GM21825 (cell line): ENCODE measurements around the gene ZNF358.

ENCODE experiments used
- ATAC-seq: cut with Tn5 transposase; IDR thresholded peaks from one replicate; pipeline ENCODE4 v1.9.1; 2021; ENCODE audit warnings: mild to moderate bottlenecking, moderate library complexity; ENCODE audit not compliant: unreplicated experiment

ZNF358 gene

GRCh38 chr19:7554990-7555864 lies 39.3 kb downstream of the ZNF358 start:
- ATAC-seq = no peak

DNA sequence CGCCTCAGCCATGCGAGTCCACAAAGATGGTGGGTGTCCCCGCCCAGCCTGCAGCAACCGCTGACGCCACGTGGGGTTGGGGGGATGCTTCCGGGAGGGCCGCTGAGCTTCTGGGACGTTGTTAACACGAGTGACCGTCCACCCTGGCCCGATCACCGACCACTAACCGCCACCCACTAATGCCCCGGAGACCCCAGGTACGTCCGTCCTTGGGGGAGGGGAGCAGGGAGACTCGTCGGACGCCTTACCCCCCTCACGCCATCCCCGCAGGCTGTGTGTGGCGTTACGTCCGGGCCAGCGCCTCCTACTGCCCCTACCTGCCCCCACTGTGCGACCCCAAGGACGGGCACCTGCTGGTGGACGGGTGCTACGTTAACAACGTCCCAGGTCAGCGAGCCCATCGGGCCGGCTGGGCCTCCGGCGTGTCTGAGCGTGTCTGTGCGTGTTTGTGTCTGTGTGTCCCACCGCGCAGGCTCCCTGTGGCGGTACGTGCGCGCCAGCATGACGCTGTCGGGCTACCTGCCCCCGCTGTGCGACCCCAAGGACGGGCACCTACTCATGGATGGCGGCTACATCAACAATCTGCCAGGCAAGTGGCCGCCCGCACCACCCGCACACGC lies 40.9 kb downstream of the ZNF358 start:
- no peak for ATAC-seq

GRCh38 chr19:7558667-7559066 lies 42.8 kb downstream of the ZNF358 start:
- ATAC-seq = no peak

DNA sequence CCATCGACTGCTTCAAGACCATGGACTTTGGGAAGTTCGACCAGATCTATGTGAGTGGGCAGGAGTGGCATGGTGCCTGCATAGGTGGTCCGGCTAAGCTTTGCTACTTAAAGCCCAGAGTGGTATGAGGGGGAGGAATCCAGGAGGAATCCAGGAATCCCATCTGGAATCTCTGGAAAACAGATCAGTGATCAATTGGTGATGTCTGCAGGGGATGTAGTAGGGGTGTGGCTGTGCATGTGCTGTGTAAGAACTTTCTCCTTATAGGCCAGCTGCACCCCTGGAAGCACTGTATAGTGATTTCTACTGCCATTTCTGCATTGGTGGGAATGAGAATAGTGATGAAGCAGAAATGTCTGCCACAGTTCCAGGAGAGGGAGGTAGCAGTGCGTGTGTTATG lies 43.2 kb downstream of the ZNF358 start:
- ATAC-seq = no peak

GRCh38 chr19:7560255-7560654 lies 44.4 kb downstream of the ZNF358 start:
- ATAC-seq = no peak

GRCh38 chr19:7561325-7561724 lies 45.4 kb downstream of the ZNF358 start:
- ATAC-seq = no peak

GRCh38 chr19:7562646-7563393 lies 46.9 kb downstream of the ZNF358 start:
- ATAC-seq = no peak

GRCh38 chr19:7564866-7565265 lies 49.0 kb downstream of the ZNF358 start:
- ATAC-seq = no peak

DNA sequence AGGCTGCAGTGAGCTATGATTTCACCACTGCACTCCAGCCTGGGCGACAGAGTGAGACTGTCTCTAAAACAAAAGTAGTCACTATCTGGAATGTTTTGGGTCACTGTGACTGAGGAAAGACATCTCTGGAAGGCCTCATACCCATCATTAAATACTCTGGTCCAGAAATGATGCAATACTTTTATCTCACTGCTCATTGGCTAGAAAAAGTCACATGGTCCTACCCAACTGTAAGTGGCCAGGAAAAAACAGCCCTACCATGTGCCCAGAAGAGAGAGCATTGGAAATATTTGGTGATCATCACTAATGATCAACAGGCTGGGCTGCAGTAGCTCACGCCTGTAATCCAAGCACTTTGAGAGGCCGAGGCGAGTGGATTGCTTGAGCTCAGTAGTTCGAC lies 49.4 kb downstream of the ZNF358 start:
- ATAC-seq = no peak
